Cardiac muscle cell (in vitro differentiated cells and primary cell): ENCODE data around the gene ST6GALNAC5. TPM values are rescaled to one million over a fixed set of nuclear protein-coding genes. Genes with fewer than 3 reads are reported as not detected.

Experiments
- DNase-seq, 2 donors: peaks; one replicate each; pipeline versions ENCODE4 v3.0.0 to v3.0.0-alpha.2; 2010 to 2017; ENCODE audit warnings: low read depth in 1 of 2, low spot score in 1 of 2
- H3K27ac ChIP-seq: fragments of 200-600 bp; sonication (generic); 2 replicates; pipeline ENCODE4 v1.5.1; 2016
- H3K27me3 ChIP-seq: fragments of 200-600 bp; sonication (generic); 2 replicates; pipeline ENCODE4 v1.6.0; 2016; ENCODE audit warnings: control low read depth
- H3K36me3 ChIP-seq: fragments of 200-600 bp; sonication (generic); 2 replicates; pipeline ENCODE4 v1.5.1; 2016; ENCODE audit warnings: control low read depth
- H3K4me1 ChIP-seq: fragments of 200-600 bp; sonication (generic); 2 replicates; pipeline ENCODE4 v1.8.1; 2017; ENCODE audit warnings: low read depth, mild to moderate bottlenecking, mixed run types
- H3K4me3 ChIP-seq: fragments of 200-600 bp; sonication (generic); 2 replicates; pipeline ENCODE4 v1.5.1; 2016; ENCODE audit warnings: mild to moderate bottlenecking
- H3K9me3 ChIP-seq: fragments of 200-600 bp; sonication (generic); 2 replicates; pipeline ENCODE4 v1.5.1; 2017; ENCODE audit warnings: low read depth, mild to moderate bottlenecking, control low read depth
- polyA plus RNA-seq: library from polyadenylated mRNA; unstranded; fragments of >200 nt; fragmentation: Nextera tagmentation; extraction: Ambion mirVana; gene quantifications from 2 replicates; pipeline ENCODE4 v1.2.1, GENCODE V29; 2016
- total RNA-seq: library from RNA; depleted of rRNA; stranded (reverse); fragments of >200 nt; gene quantifications from 2 replicates; pipeline ENCODE4 v1.2.3, GENCODE V29; 2016
- TF ChIP-seq, protein P1 (sequence below): IDR thresholded peaks from 2 replicates; pipeline ENCODE4 v1.5.1; 2012; ENCODE audit warnings: low read depth, mild to moderate bottlenecking, low read length

The ST6GALNAC5 gene
- total and polyA plus RNA-seq, 2 experiments from 2014 or later: 1.5 to 4.0 TPM

DNA sequence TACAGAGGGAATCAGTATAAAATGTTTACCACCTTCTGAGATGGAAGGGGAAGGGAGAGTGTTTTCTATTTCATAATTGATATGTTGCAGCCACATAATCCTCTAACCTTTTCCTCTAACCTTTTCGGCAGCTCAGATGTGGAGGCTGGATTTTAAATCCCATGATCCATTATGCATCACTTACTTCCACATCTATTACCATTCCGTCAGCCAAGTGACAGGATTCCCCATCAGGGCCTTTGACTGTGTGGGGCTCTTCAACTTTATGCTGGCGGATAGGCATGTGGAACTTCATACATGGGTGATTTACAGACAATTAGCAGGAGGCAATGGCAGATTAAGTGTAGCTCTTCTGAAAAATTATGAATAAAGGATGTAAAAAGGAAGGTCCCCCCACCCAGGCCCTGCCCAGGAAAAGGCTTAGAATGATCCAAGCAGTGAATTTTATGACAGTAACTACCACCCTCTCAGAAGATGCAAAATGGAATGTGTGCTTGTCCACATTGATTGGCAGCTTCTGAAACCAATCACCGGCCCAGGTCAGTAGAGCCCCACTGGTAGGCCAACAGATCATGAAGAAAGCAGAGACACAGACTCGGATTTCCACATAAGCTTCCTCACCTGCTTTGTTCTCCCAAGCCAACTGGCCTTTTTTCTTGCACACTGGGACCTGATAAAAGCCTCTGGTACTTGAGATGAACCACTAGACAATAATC lies 147.0 kb downstream of the ST6GALNAC5 start:
- Histone ChIP-seq H3K36me3 (no peaks in the 10 kb centered on the region), H3K27me3 (no peaks in the 10 kb centered on the region), H3K4me3 (no peak overlapping the region), H3K27ac (no peak overlapping the region), H3K9me3 (no peaks in the 10 kb centered on the region), H3K4me1 (no peaks in the 10 kb centered on the region)
- TF ChIP-seq, protein P1, sequence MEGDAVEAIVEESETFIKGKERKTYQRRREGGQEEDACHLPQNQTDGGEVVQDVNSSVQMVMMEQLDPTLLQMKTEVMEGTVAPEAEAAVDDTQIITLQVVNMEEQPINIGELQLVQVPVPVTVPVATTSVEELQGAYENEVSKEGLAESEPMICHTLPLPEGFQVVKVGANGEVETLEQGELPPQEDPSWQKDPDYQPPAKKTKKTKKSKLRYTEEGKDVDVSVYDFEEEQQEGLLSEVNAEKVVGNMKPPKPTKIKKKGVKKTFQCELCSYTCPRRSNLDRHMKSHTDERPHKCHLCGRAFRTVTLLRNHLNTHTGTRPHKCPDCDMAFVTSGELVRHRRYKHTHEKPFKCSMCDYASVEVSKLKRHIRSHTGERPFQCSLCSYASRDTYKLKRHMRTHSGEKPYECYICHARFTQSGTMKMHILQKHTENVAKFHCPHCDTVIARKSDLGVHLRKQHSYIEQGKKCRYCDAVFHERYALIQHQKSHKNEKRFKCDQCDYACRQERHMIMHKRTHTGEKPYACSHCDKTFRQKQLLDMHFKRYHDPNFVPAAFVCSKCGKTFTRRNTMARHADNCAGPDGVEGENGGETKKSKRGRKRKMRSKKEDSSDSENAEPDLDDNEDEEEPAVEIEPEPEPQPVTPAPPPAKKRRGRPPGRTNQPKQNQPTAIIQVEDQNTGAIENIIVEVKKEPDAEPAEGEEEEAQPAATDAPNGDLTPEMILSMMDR: no peak
- DNase-seq: no peak

DNA sequence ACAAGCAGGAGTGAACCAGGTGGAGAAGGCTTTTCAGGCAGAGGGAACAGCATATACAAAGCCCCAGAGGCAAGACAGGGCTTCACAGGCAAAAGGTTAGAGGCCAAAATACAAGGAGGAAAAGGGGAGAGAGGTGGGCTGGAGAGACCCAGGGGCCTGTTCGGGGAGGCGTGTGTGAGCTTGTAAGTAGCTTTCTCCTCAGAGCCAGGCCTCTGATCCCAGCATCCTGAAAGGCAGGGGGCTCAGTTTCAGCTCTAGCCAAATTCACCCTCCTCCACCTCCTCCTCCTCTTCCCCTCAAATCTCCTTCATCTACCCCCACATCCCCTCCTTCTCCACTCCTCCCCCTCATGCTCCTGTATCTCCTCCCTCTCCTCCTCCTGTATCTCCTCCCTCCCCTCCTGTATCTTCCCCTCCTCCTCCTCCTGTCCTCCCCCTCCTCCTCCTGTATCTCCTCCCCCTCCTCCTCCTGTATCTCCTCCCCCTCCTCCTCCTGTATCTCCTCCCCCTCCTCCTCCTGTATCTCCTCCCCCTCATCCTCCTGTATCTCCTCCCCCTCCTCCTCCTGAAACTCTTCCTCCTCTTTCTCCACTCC lies 148.6 kb downstream of the ST6GALNAC5 start:
- Histone ChIP-seq H3K27me3 (no peaks in the 10 kb centered on the region), H3K36me3 (no peaks in the 10 kb centered on the region), H3K4me3 (no peak overlapping the region), H3K27ac (no peak overlapping the region), H3K9me3 (no peaks in the 10 kb centered on the region), H3K4me1 (peaks cover 6% of the 10 kb centered on the region)
- TF ChIP-seq, protein P1: no peak
- no peak for DNase-seq

DNA sequence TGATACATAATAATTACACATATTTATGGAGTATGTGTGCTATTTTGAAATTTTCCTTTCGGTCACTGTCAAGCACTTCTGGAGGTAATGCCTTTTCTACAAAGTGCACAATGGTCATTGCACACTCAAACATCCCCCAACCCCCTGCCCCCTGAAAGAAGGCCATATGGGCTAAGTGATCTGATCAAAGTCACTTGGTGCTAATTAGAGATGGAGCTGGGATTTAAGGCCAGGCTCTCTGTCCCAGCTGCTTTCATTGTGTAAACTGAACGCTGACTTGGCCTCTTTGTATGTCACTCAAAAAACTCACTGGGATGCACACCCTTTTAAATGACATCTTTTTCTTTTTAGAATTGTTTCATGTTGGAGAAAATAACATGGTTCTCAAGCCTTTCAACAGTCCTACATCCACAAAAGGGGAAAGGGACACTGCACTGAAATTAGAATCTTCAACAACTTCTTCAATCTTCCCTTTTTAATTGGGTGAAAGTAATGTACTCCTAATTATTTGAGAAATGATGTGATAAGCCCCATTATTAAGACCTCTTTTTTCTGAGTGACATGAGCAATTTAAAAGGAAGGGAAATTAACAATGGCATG lies 149.2 kb downstream of the ST6GALNAC5 start:
- Histone ChIP-seq H3K27ac (no peak overlapping the region), H3K4me1 (peaks cover 6% of the 10 kb centered on the region), H3K4me3 (no peak overlapping the region), H3K27me3 (no peaks in the 10 kb centered on the region), H3K9me3 (no peaks in the 10 kb centered on the region), H3K36me3 (no peaks in the 10 kb centered on the region)
- TF ChIP-seq, protein P1: no peak
- no peak for DNase-seq

DNA sequence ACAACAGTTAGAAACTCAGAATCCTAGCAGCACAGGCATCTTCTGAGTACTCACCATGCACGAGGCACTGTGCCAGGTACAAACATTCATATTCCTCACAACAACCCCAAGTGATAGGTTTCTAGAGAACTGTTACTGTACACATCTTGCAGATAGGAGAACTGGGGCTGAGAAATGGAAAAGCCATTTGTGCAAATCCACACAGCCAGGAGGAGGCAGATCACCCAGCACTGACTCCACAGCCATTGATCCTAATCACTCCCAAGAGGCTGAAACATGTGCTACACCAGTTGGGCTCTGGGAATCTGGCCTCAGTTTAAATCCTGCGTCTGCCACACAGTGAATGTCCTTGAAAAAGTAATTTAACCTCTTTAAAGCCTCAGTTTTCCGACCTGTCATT lies 151.0 kb downstream of the ST6GALNAC5 start:
- no peaks in the 10 kb centered on the region for H3K9me3 ChIP-seq
- no peak overlapping the region for H3K27ac ChIP-seq
- DNase-seq: no peak
- no peaks in the 10 kb centered on the region for H3K36me3 ChIP-seq
- H3K27me3 ChIP-seq: no peaks in the 10 kb centered on the region
- no peak overlapping the region for H3K4me3 ChIP-seq
- H3K4me1 ChIP-seq: peaks cover 6% of the 10 kb centered on the region
- TF ChIP-seq, protein P1: no peak

DNA sequence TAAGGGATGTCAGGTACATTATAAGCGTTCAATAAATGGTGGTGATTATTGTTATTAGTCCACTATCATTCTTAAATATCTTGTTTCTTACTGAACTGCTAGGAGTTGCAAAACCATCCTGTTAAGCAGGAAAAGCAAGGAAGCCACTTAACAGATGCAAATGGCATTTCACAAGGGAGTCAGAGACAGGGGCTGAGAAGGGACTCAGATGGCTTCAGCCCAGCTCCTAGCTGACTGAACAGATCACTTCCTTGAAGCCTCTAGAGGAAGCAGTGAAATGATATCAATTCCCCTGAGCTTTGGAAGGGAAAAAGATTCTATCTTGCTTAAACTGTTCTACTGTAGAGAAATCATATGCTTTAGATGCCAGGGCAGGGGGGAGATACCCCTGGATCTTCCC lies 151.5 kb downstream of the ST6GALNAC5 start:
- Histone ChIP-seq H3K4me3 (no peak overlapping the region), H3K27me3 (no peaks in the 10 kb centered on the region), H3K36me3 (no peaks in the 10 kb centered on the region), H3K9me3 (no peaks in the 10 kb centered on the region), H3K4me1 (peaks cover 6% of the 10 kb centered on the region), H3K27ac (no peak overlapping the region)
- no peak for DNase-seq
- TF ChIP-seq, protein P1: no peak
